ENCODE results near the gene AUTS2. TPM values are rescaled to one million over a fixed set of nuclear protein-coding genes. Genes with fewer than 3 reads are reported as not detected.

Gene AUTS2
- total RNA-seq, result 1 to 10 TPM in 1 of 2 donors, under 1 TPM in 1; 0.53 to 2.2 TPM

DNA sequence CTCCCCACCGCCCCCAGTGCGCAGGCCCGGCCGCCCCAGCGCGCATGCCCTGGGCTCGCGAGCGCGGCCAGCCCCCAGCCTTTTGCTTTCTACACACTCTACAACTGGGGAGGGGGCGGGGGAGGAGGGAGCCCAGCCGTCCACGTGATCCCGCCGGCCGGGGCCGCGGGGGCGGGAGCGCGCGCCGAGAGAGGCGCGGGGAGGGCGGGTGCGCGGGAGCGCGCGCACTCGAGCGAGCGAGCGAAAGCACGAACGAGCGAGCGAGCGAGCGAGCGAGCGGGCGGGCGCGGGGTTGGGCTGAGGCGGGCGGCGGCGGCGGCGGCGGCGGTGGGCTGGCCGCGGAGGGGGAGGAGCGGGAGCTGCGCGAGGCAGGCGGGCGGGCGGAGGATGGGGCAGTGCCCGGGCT, at the start of gene AUTS2:
Gene AUTS2, plus strand, starts transcription at position 395 of the 406 bp plus-strand sequence. CDS start 1,179 bp downstream, outside the sequence.
- no peaks in the 10 kb centered on the region for H3K36me3 Mint-ChIP-seq
- H3K27ac Mint-ChIP-seq, result no peak within 1 kb of the TSS
- no peaks in the 10 kb centered on the region for H3K9me3 Mint-ChIP-seq
- ATAC-seq, result peak; percentile 71 to 77
- DNase-seq (ENCODE audit: low spot score in 2 of 2), result peak in 1 of 2 donors; percentile 32

DNA sequence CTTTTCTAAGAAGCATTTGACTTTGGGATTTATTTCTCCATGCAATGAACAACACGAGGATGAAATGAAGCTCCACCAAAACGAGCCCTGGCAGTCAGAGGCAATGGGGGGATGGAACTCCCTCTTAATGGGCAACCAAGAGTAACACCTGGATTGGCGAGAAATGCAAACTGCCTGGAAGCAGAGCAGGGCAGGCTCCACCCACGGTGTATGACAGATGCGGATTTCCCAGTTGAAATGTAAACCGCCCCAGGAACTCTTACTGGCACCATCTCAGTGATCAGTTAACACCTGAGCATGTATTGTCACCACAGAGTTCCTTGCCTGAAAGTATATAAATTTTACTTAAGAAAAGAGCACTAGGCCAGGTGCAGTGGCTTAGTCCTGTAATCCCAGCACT, 47.3 kb upstream of the AUTS2 start:
- Mint-ChIP-seq H3K27ac (no peak overlapping the region), H3K9me3 (no peaks in the 10 kb centered on the region), H3K36me3 (no peaks in the 10 kb centered on the region)
- DNase-seq (ENCODE audit: low spot score in 2 of 2) (no peak), ATAC-seq (no peak)

DNA sequence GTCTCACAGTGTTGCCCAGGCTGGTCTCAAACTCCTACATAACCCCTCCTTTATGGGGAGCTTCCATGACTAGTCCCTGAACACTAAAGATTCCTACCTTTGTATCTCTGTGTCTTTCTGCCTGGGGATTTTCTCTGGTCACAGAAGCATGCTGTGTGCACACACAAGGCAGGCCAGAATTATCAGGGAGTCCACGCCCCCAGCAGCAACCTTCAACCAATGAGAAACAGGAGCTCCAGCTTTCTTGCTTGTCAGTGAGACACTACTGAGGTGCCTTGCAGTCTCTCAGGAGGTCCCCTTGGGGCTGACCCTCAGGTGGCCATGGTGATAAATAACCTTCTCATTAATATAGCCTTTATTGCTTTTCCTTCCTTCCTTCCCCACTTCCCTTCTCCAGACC, 45.1 kb upstream of the AUTS2 start:
- no peak for ATAC-seq
- Mint-ChIP-seq H3K27ac (no peak overlapping the region), H3K9me3 (no peaks in the 10 kb centered on the region), H3K36me3 (no peaks in the 10 kb centered on the region)
- DNase-seq (ENCODE audit: low spot score in 2 of 2), result no peak

DNA sequence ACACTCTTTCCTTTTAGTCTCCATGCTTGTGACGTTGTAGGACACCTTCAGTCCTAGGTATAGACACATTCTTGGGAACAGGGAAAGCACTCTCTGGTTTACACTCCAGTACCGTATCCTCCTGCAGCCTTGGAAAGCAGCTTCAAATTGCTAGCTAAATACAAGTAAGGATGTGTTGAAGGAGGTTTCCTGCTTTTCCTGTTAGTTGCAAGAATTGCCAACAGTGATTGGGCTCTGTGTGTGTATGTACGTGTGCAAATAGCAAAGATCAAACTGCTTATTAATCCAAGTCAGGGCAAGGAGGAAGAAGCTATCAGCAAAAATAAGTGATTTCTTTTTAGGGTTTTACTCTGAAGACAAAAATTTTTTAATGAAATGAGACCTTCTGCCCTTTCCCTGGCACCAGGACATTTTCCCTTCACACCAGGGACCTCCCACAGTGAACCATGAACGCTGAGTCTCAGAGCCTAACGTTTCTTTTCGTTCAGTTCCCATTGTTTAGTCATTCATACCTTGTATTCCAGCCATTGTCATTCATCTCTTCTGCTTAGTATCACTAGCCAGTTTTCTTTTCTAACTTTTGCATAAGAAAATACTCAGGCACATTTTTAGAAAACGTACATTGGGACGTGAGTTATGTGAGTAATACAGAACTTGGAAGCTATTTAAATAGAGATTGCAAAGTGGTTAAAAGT, 36.9 kb upstream of the AUTS2 start:
- DNase-seq (ENCODE audit: low spot score in 2 of 2), result no peak
- no peak for ATAC-seq
- Mint-ChIP-seq H3K27ac (no peak overlapping the region), H3K36me3 (no peaks in the 10 kb centered on the region), H3K9me3 (no peaks in the 10 kb centered on the region)

DNA sequence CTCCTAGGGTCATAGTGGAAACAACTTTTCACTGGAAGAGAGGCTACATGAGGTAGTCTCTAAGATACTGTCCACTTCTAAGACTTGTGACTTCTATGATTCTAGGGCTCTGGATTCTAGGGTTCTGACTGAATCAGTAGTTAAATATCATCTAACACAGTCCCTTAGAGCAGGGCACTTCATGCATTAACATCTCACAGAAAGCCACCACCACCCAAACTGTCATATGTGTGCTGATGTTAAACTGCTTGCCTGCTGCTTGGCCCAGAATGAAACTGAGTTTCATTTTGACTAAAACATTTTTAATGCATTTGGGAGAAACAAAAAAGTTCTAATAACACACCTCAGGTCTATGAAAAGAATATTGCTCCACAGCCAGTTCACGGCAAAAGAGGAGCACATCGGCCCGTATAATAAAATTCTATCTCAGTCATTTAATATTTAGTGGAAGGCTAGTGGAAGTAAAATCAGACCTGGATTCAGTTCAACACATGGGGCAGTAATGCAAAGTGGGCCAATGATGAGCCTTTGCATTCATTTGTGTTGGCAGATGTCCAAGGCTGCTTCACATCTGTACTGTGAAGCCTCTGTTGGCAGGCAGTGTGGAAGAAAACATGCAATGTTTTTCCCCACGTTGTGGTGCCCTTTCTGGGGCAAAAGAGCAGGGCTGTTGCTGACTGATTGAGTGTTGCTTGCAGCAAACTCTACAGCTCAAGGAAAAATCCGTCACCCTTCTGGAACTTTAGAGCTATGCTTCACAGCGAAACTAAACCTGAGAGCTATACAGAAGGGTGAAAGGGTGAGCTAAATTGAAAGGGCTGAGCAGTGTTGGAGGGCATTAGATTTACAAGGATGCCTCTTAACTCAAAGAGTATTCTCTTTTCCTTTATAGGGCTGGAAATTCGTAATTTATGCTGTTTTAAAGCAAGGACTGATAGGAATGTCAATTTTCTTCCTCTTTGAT, 33.5 kb upstream of the AUTS2 start:
- H3K36me3 Mint-ChIP-seq, result no peaks in the 10 kb centered on the region
- H3K9me3 Mint-ChIP-seq, result no peaks in the 10 kb centered on the region
- no peak for ATAC-seq
- no peak for DNase-seq (ENCODE audit: low spot score in 2 of 2)
- H3K27ac Mint-ChIP-seq, result no peak overlapping the region

DNA sequence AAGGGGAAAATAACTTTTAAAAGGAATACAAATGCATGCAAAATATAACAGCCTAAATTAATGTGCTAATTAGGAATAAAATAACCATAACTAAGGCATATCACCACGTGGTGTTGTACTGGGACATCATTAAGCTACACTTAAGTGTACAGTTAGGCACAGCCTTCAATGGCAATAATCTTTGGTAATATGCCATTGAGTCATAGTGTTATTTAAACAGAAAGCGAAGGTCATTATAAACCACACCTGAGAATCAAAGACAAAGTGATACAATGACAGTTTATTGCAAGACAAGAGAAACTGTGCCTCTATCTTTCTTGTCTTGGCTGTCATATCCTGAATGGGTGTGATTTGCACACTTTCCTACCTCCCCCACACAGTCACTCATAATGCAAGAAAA, 30.5 kb upstream of the AUTS2 start:
- DNase-seq (ENCODE audit: low spot score in 2 of 2), result no peak
- H3K27ac Mint-ChIP-seq, result no peak overlapping the region

DNA sequence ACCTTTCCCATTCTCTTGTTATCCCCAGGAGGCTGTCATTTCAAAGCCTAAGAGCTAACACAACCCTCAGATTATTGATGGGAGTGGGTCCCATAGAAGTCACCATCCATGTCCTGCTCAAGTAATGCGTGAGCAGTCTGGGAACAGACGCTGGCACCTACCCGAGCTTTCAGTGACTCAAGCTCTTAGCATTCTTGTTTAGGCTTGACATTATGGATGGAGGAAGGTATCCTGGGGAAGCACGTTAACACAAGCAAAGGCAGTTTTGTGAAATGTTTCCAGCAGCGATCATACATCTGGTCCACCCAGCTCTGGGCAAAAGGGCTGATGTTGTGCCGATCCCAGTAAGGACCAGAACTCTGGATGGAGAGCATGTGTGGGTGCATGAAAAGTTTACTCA, 30.0 kb upstream of the AUTS2 start:
- ATAC-seq (no peak), DNase-seq (ENCODE audit: low spot score in 2 of 2) (no peak)
- no peaks in the 10 kb centered on the region for H3K36me3 Mint-ChIP-seq
- no peaks in the 10 kb centered on the region for H3K9me3 Mint-ChIP-seq
- H3K27ac Mint-ChIP-seq, result no peak overlapping the region

More for the DNA sequence above, 30.5 kb upstream of the AUTS2 start:
- no peak for ATAC-seq
- Mint-ChIP-seq H3K36me3 (no peaks in the 10 kb centered on the region), H3K9me3 (no peaks in the 10 kb centered on the region)

DNA sequence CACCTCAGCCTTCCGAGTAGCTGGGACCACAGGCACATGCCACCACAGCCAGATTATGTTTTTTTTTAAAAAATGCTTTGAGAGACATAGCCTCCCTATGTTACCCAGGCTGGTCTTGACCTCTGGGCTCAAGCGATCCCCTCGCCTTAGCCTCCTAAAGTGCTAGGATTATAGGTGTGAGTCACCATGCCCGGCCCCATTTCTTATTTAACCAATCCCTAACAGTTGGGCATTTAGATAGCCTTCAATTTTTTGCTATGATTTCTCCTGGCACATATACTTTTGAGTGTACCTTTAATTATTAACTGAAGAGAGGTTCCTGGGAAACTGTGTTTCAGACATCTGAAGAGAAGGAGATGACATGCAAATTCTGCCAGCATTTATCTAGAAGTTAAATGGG, 22.6 kb upstream of the AUTS2 start:
- Mint-ChIP-seq H3K36me3 (no peaks in the 10 kb centered on the region), H3K27ac (no peak overlapping the region), H3K9me3 (no peaks in the 10 kb centered on the region)
- ATAC-seq (no peak), DNase-seq (ENCODE audit: low spot score in 2 of 2) (no peak)

DNA sequence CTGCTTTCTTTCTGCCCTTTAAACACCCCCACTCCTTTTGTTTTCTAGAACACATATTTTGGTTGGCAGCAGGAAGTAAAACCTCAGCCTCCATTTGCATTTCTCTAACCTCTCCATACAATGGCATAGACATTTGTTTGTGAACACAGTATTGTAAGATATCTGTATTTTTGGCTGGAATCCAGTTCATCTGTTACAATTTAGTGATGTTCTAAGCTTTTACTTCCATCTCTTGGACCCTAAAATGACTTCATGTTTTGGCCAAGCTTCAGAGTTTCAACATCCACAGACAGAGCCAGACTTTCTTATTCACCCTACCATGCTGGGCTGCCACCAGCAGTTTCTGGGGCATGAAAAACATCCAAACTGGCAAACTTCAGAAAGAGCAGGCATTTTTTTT, 21.1 kb upstream of the AUTS2 start:
- Mint-ChIP-seq H3K9me3 (peaks cover 0 to 3% of the 10 kb centered on the region in 2 donors), H3K27ac (no peak overlapping the region), H3K36me3 (no peaks in the 10 kb centered on the region)
- ATAC-seq (no peak), DNase-seq (ENCODE audit: low spot score in 2 of 2) (no peak)

DNA sequence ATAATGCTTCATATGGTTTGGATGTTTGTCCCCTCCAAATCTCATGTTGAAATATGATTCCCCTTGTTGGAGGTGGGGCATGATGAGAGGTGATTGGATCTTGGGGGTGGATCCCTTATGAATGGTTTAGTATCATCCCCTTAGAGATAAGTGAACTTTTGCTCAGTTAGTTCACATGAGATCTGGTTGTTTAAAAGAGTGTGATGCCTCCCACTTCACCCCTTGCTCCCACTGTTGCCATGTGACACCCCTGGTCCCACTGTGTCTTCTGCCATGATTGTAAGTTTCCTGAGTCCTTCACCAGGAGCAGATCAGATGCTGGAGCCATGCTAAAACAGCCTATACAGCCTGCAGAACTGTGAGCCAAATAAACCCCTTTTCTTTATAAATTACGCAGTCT, 13.1 kb upstream of the AUTS2 start:
- no peak overlapping the region for H3K27ac Mint-ChIP-seq
- DNase-seq (ENCODE audit: low spot score in 2 of 2), result no peak
- peaks cover 5 to 8% of the 10 kb centered on the region in 2 donors for H3K9me3 Mint-ChIP-seq
- peaks cover 0 to 7% of the 10 kb centered on the region in 2 donors for H3K36me3 Mint-ChIP-seq
- ATAC-seq, result no peak

DNA sequence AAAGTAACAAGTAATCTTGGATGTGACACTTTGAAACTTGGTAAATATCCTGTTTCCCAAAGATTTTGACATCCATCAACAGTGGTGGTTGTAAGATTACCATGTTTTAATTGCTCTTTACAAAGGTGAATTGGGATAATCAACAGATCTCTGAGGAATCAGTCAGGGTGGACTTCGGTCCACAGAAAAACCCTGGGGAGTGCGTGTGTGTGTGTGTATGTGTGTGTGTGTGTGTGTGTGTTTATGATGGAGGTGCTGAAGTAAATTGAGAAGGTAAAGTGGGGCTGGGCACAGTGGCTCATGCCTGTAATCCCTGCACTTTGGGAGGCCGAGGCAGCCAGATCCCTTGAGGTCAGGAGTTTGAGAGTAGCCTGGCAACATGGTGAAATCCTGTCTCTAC, 12.0 kb upstream of the AUTS2 start:
- Mint-ChIP-seq H3K9me3 (peaks cover 8 to 9% of the 10 kb centered on the region in 2 donors), H3K36me3 (peaks cover 0 to 7% of the 10 kb centered on the region in 2 donors), H3K27ac (no peak overlapping the region)
- ATAC-seq (no peak), DNase-seq (ENCODE audit: low spot score in 2 of 2) (no peak)

DNA sequence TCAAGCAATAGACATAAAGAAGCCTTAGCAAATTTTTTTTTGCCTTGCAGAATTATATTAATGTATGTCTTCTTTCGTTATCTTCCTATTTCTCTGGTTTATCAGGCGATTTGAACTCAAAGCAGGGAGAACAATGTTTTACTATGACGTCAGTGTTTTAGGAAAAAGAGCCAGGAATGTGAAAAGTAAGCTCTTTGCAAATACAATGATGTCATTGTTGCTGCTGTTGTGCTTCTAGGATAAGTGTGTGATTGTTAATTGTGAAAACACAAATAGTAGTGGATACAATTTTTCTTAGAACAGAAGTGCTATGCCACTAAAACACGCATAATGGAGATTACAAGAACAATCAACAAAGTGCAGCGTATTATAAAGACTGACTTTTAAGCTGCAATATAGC, 9.5 kb upstream of the AUTS2 start:
- Mint-ChIP-seq H3K36me3 (peaks cover 0 to 7% of the 10 kb centered on the region in 2 donors), H3K9me3 (peaks cover 5 to 9% of the 10 kb centered on the region in 2 donors)

DNA sequence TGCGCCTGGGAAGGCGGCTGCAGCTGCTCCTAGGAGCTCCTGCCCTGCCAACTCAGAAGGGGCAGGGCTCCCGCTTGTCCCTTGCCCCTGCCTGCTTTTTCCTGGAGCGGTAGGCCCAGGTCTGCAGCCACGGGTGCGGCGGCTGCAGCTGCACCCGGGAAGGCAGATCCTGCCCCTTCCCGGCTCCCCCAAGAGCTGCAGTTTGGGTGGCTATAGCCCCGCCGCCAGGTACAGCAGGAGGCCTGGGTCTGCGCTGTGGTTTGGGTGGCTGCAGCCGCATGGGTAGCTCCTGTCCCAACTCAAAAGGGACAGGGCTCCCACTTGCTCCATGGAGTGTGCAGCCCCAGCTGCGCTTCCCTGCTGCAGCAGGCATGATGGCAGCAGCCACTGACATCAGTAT, 6.5 kb upstream of the AUTS2 start:
- ATAC-seq, result no peak
- no peak for DNase-seq (ENCODE audit: low spot score in 2 of 2)
- H3K27ac Mint-ChIP-seq, result no peak overlapping the region
- no peaks in the 10 kb centered on the region for H3K36me3 Mint-ChIP-seq
- peaks cover 0 to 5% of the 10 kb centered on the region in 2 donors for H3K9me3 Mint-ChIP-seq

More for the DNA sequence above, 9.5 kb upstream of the AUTS2 start:
- H3K27ac Mint-ChIP-seq, result no peak overlapping the region
- no peak for ATAC-seq
- no peak for DNase-seq (ENCODE audit: low spot score in 2 of 2)

DNA sequence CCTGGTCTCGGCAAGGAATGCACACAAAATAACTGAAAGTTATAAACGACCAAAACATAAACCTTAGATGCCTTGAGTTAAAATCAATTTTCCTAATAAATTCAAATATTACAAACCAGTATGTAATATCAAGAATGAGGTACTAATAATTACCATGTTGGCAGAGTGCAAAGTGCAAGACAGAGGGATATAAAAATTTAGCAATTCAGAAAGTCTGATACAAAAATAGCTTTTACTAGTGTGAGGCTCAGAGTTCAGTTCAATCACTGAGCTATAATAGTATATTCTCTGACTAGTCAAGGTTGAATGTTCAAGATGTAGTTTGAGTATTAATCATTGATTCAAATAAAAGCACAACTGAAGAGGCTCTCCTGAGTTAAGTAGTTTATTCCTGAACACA, 4.8 kb upstream of the AUTS2 start:
- Mint-ChIP-seq H3K36me3 (no peaks in the 10 kb centered on the region), H3K9me3 (peaks cover 0 to 5% of the 10 kb centered on the region in 2 donors)
- no peak for ATAC-seq

DNA sequence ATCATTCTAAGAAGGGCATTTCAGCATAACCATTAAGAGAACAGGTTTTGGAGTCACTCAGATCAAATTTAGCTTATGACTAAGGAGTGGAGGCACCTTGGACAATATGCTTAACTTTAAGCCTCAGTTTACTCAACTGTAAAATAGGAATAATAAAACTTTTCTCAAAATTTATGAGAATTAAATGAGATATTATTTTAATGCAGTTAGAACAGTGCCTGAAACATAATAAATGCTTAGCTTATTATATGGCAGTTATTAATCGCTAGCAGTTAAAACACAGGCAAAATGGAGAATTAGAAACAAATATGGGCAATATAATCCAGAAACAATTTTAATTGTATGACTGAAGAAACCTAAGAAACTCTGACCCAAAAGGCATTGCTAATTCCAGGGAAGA, 2.9 kb upstream of the AUTS2 start:
- DNase-seq (ENCODE audit: low spot score in 2 of 2), result no peak

More for the DNA sequence above, 4.8 kb upstream of the AUTS2 start:
- DNase-seq (ENCODE audit: low spot score in 2 of 2), result no peak
- no peak overlapping the region for H3K27ac Mint-ChIP-seq

DNA sequence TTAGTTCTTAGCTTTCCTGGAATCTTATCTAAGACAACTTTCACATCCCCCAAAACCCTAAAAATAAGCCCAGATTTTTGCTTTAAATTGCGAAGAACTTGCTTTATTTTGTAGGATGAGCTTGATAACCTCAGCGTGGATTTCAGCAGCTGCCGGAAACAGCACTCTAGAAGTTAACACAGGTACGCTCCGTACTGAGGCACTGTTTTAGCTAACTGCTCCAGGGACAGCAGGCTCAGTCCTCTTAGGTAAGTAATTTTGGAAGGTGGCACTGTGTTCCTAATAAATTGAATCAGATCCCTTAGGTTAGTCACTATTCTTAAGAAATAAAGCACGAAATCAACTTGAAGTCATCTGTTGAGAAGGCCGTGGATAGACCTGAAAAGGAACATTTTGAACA, 2.2 kb upstream of the AUTS2 start:
- Mint-ChIP-seq H3K27ac (no peak overlapping the region), H3K9me3 (no peaks in the 10 kb centered on the region), H3K36me3 (no peaks in the 10 kb centered on the region)
- no peak for DNase-seq (ENCODE audit: low spot score in 2 of 2)
- no peak for ATAC-seq

More for the DNA sequence above, 2.9 kb upstream of the AUTS2 start:
- H3K27ac Mint-ChIP-seq, result no peak overlapping the region
- H3K36me3 Mint-ChIP-seq, result no peaks in the 10 kb centered on the region
- H3K9me3 Mint-ChIP-seq, result peaks cover 0 to 4% of the 10 kb centered on the region in 2 donors
- no peak for ATAC-seq

DNA sequence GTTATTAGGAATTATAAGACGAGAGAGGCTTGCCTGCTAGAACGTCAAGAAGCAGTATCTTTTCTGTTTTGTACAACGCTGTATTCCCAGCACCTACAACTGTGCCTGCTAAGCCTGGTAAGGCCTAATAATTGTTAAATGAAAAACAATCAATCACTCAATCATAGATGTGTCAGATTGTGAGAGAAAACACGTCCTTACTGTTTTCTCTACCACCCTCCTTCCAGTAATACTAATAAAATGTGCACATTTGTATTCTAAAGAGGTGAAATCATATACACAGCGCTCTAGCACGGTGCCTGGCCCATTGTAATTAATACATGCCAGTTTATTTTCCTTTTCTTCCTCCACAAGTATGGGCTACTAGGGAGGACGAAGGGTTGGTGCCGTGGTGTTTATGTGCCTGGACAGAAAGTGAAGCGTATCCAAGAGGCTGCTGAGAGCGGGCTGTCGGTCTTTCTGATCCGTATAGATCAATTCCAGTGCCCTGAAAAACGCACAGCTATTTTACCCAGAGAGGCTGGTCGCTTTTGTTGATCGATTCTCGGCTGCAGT, 1.5 kb upstream of the AUTS2 start:
- Mint-ChIP-seq H3K27ac (no peak overlapping the region), H3K36me3 (no peaks in the 10 kb centered on the region), H3K9me3 (no peaks in the 10 kb centered on the region)
- no peak for ATAC-seq
- no peak for DNase-seq (ENCODE audit: low spot score in 2 of 2)

All from activated naive CD4-positive, alpha-beta T cell treated with anti-CD3 and anti-CD28 coated beads, Interleukin-2, amount 50 U/mL, for 72 hours (primary cell).